GM23338 (cell line): ENCODE data around the gene ZNF22. TPM values are rescaled to one million over a fixed set of nuclear protein-coding genes. Genes with fewer than 3 reads are reported as not detected.

Experiments
- ATAC-seq: fragments of 200-7000 bp; cut with Tn5 transposase; 3 replicates; pipeline ENCODE4 v1.9.1; 2020
- DNase-seq: peaks from one replicate; pipeline ENCODE4 v3.0.0-alpha.2; 2015; ENCODE audit warnings: low spot score
- H2AFZ ChIP-seq: fragments of 200-600 bp; sonication (generic); 2 replicates; pipeline ENCODE4 v1.8.0; 2016; ENCODE audit warnings: antibody characterized with exemption, mild to moderate bottlenecking, moderate library complexity
- H3F3A ChIP-seq: fragments of 200-600 bp; sonication (generic); replicated peaks from 2 replicates; pipeline ENCODE4 v1.8.0; 2017; ENCODE audit warnings: antibody characterized with exemption, mixed run types, low read depth
- H3K27ac ChIP-seq: fragments of 200-600 bp; sonication (generic); 2 replicates; pipeline ENCODE4 v1.6.1; 2016; ENCODE audit warnings: low read depth
- H3K27me3 ChIP-seq: fragments of 200-600 bp; sonication (generic); 2 replicates; pipeline ENCODE4 v1.8.0; 2016; ENCODE audit warnings: mild to moderate bottlenecking, mixed run types, moderate library complexity; ENCODE audit not compliant: insufficient read depth
- H3K36me3 ChIP-seq: fragments of 200-600 bp; sonication (generic); 2 replicates; pipeline ENCODE4 v1.8.0; 2016; ENCODE audit warnings: mild to moderate bottlenecking; ENCODE audit not compliant: insufficient read depth
- H3K4me1 ChIP-seq: fragments of 200-600 bp; sonication (generic); 2 replicates; pipeline ENCODE4 v1.8.0; 2016; ENCODE audit warnings: mild to moderate bottlenecking, moderate library complexity; ENCODE audit not compliant: insufficient read depth
- H3K4me2 ChIP-seq: fragments of 200-600 bp; sonication (generic); 2 replicates; pipeline ENCODE4 v1.7.1; 2017; ENCODE audit warnings: mixed run types
- H3K4me3 ChIP-seq: fragments of 200-600 bp; sonication (generic); 2 replicates; pipeline ENCODE4 v1.6.1; 2016; ENCODE audit warnings: mixed run types
- H3K79me2 ChIP-seq: fragments of 200-600 bp; sonication (generic); replicated peaks from 2 replicates; pipeline ENCODE4 v1.8.0; 2017; ENCODE audit warnings: mild to moderate bottlenecking; ENCODE audit not compliant: insufficient read depth
- H3K9me2 ChIP-seq: fragments of 200-600 bp; sonication (generic); 2 replicates; pipeline ENCODE4 v1.8.0; 2017; ENCODE audit not compliant: insufficient read depth
- H4K20me1 ChIP-seq: fragments of 200-600 bp; sonication (generic); replicated peaks from 2 replicates; pipeline ENCODE4 v1.8.0; 2017; ENCODE audit warnings: mild to moderate bottlenecking; ENCODE audit not compliant: insufficient read depth
- H3K27ac Mint-ChIP-seq: 2 replicates; pipeline ENCODE4 v1.8.0; 2020; ENCODE audit warnings: inconsistent platforms, mild to moderate bottlenecking, moderate library complexity, mixed read lengths
- H3K27me3 Mint-ChIP-seq: 3 replicates; pipeline ENCODE4 v1.8.0; 2022; ENCODE audit warnings: low read depth, mild to moderate bottlenecking, moderate library complexity, mixed read lengths, inconsistent platforms; ENCODE audit not compliant: insufficient read depth, poor library complexity
- H3K36me3 Mint-ChIP-seq: 3 replicates; pipeline ENCODE4 v1.8.0; 2021; ENCODE audit warnings: low read depth, mild to moderate bottlenecking, inconsistent platforms, moderate library complexity, mixed read lengths
- H3K4me1 Mint-ChIP-seq: 3 replicates; pipeline ENCODE4 v1.8.0; 2020; ENCODE audit warnings: mild to moderate bottlenecking, inconsistent platforms, mixed read lengths
- H3K4me3 Mint-ChIP-seq: 3 replicates; pipeline ENCODE4 v1.8.0; 2021; ENCODE audit warnings: moderate library complexity, mild to moderate bottlenecking, inconsistent platforms, mixed read lengths
- H3K9me3 Mint-ChIP-seq: 3 replicates; pipeline ENCODE4 v1.8.0; 2020; ENCODE audit warnings: moderate library complexity, mild to moderate bottlenecking, inconsistent platforms, mixed read lengths
- CREB1 ChIP-seq: fragments of 250-450 bp; sonication (Bioruptor Pico); IDR thresholded peaks from 2 replicates; pipeline ENCODE4 v1.5.0; 2020; ENCODE audit warnings: low read depth, mild to moderate bottlenecking, moderate library complexity
- EZH2 ChIP-seq: fragments of 200-600 bp; sonication (generic); IDR thresholded peaks from one replicate; pipeline ENCODE4 v1.8.0; 2017; ENCODE audit warnings: antibody characterized with exemption, mild to moderate bottlenecking, low read depth; ENCODE audit not compliant: unreplicated experiment
- EZH2phosphoT487 ChIP-seq: fragments of 200-600 bp; sonication (generic); IDR thresholded peaks from one replicate; pipeline ENCODE4 v1.8.1; 2018; ENCODE audit warnings: antibody characterized with exemption; ENCODE audit not compliant: unreplicated experiment
- JUNB ChIP-seq: IDR thresholded peaks from one replicate; pipeline ENCODE4 v1.6.1; 2016; ENCODE audit warnings: antibody characterized with exemption; ENCODE audit not compliant: unreplicated experiment
- NANOG ChIP-seq: IDR thresholded peaks from 2 replicates; pipeline ENCODE4 v1.6.1; 2016; ENCODE audit warnings: antibody characterized with exemption, borderline replicate concordance
- POLR2AphosphoS5 ChIP-seq: IDR thresholded peaks from 2 replicates; pipeline ENCODE4 v1.6.1; 2016; ENCODE audit warnings: antibody characterized with exemption, low read depth
- STAT1 ChIP-seq: IDR thresholded peaks from one replicate; pipeline ENCODE4 v1.6.1; 2016; ENCODE audit warnings: antibody characterized with exemption; ENCODE audit not compliant: unreplicated experiment
- ZNF114 ChIP-seq: fragments of 250-450 bp; sonication (Bioruptor Pico); IDR thresholded peaks from 2 replicates; pipeline ENCODE4 v1.5.0; 2020; ENCODE audit warnings: mild to moderate bottlenecking, moderate library complexity
- ZNF331 ChIP-seq: fragments of 250-450 bp; sonication (Bioruptor Pico); IDR thresholded peaks from 2 replicates; pipeline ENCODE4 v1.5.0; 2020; ENCODE audit warnings: low read depth, mild to moderate bottlenecking, moderate library complexity
- polyA plus RNA-seq: library from polyadenylated mRNA; unstranded; fragments of >200 nt; fragmentation: Nextera tagmentation; extraction: Ambion mirVana; gene quantifications from 2 replicates; pipeline ENCODE4 v1.2.1, GENCODE V29; 2016
- total RNA-seq: library from RNA; depleted of rRNA; stranded (reverse); fragments of >200 nt; shearing (Covaris generic); gene quantifications from 2 replicates; pipeline ENCODE4 v1.2.3, GENCODE V29; 2014
- TF ChIP-seq, protein P1 (sequence below): IDR thresholded peaks from one replicate; pipeline ENCODE4 v1.6.1; 2018; ENCODE audit warnings: antibody characterized with exemption; ENCODE audit not compliant: unreplicated experiment
- TF ChIP-seq, protein P2 (sequence below), 2 experiments: fragments of 200-600 bp in 1 of 2; sonication (generic) in 1 of 2; conservative IDR thresholded peaks; 2 replicates each; pipeline versions ENCODE4 v1.5.1 to v1.6.1; 2016 to 2017; ENCODE audit warnings: antibody characterized with exemption in 2 of 2, low read depth in 2 of 2, mild to moderate bottlenecking in 2 of 2, moderate library complexity in 1 of 2
- TF ChIP-seq, protein P3 (sequence below): IDR thresholded peaks from 2 replicates; pipeline ENCODE4 v1.6.1; 2016; ENCODE audit warnings: antibody characterized with exemption
- TF ChIP-seq, protein P4 (sequence below): fragments of 250-450 bp; sonication (Bioruptor Pico); IDR thresholded peaks from 2 replicates; pipeline ENCODE4 v1.5.0; 2020; ENCODE audit warnings: mild to moderate bottlenecking, moderate library complexity

ZNF22 gene
- total and polyA plus RNA-seq, 2 experiments from 2014 or later = 40.5 to 81.8 TPM

DNA sequence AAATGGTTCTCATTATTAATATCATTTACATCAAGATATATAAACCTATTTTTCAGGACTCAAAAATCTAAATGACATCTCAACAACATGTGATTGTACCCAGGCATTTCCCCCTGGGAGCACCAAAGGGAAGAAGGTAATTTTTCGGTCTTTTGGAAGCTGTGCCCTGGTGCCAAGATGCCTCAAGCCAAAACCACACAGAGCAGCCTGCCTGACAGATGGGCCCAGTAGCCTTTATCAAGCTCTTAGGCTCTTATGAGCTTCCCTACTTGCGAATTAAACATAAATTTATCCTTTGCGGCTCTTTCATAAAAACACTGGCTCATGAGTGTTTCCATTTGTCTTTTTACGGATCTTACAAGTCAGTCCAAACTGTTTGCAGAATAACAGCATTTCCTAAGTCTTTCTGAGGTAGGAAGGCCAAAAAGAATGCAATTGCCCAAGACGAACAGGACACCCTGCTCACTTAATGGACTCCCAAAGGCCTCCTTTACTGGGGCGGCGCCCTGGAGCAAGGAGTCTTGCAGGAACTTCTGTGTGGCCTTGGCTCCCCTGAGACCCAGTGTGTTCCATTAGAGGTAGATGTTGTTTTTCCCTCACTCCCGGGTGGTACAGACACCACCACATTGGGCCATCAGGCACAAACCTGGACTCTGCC is 45.2 kb upstream of the ZNF22 start:
- Mint-ChIP-seq H3K36me3 (peaks cover 11% of the 10 kb centered on the region; the same call in 2 of the 3 replicates), H3K4me1 (peaks cover 28% of the 10 kb centered on the region), H3K27ac (no peak overlapping the region), H3K4me3 (no peak overlapping the region), H3K9me3 (no peaks in the 10 kb centered on the region; the same call in 2 of the 3 replicates), H3K27me3 (peaks cover 8% of the 10 kb centered on the region)
- H3K36me3 ChIP-seq = no peaks in the 10 kb centered on the region
- H3K27ac ChIP-seq = no peak overlapping the region
- TF ChIP-seq, protein P1, sequence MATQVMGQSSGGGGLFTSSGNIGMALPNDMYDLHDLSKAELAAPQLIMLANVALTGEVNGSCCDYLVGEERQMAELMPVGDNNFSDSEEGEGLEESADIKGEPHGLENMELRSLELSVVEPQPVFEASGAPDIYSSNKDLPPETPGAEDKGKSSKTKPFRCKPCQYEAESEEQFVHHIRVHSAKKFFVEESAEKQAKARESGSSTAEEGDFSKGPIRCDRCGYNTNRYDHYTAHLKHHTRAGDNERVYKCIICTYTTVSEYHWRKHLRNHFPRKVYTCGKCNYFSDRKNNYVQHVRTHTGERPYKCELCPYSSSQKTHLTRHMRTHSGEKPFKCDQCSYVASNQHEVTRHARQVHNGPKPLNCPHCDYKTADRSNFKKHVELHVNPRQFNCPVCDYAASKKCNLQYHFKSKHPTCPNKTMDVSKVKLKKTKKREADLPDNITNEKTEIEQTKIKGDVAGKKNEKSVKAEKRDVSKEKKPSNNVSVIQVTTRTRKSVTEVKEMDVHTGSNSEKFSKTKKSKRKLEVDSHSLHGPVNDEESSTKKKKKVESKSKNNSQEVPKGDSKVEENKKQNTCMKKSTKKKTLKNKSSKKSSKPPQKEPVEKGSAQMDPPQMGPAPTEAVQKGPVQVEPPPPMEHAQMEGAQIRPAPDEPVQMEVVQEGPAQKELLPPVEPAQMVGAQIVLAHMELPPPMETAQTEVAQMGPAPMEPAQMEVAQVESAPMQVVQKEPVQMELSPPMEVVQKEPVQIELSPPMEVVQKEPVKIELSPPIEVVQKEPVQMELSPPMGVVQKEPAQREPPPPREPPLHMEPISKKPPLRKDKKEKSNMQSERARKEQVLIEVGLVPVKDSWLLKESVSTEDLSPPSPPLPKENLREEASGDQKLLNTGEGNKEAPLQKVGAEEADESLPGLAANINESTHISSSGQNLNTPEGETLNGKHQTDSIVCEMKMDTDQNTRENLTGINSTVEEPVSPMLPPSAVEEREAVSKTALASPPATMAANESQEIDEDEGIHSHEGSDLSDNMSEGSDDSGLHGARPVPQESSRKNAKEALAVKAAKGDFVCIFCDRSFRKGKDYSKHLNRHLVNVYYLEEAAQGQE = no peak
- TF ChIP-seq ZNF331 (no peak), STAT1 (no peak), ZNF114 (CRISPR knock-in tag) (no peak), EZH2phosphoT487 (no peak), NANOG (no peak), JUNB (no peak), POLR2AphosphoS5 (no peak), EZH2 (no peak), CREB1 (CRISPR knock-in tag) (no peak)
- TF ChIP-seq, protein P2, sequence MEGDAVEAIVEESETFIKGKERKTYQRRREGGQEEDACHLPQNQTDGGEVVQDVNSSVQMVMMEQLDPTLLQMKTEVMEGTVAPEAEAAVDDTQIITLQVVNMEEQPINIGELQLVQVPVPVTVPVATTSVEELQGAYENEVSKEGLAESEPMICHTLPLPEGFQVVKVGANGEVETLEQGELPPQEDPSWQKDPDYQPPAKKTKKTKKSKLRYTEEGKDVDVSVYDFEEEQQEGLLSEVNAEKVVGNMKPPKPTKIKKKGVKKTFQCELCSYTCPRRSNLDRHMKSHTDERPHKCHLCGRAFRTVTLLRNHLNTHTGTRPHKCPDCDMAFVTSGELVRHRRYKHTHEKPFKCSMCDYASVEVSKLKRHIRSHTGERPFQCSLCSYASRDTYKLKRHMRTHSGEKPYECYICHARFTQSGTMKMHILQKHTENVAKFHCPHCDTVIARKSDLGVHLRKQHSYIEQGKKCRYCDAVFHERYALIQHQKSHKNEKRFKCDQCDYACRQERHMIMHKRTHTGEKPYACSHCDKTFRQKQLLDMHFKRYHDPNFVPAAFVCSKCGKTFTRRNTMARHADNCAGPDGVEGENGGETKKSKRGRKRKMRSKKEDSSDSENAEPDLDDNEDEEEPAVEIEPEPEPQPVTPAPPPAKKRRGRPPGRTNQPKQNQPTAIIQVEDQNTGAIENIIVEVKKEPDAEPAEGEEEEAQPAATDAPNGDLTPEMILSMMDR (conservative IDR thresholded peaks at IDR 0.05; ENCODE audit: low read depth in 2 of 2) = no peak
- TF ChIP-seq, protein P3, sequence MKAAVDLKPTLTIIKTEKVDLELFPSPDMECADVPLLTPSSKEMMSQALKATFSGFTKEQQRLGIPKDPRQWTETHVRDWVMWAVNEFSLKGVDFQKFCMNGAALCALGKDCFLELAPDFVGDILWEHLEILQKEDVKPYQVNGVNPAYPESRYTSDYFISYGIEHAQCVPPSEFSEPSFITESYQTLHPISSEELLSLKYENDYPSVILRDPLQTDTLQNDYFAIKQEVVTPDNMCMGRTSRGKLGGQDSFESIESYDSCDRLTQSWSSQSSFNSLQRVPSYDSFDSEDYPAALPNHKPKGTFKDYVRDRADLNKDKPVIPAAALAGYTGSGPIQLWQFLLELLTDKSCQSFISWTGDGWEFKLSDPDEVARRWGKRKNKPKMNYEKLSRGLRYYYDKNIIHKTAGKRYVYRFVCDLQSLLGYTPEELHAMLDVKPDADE = no peak
- TF ChIP-seq, protein P4, sequence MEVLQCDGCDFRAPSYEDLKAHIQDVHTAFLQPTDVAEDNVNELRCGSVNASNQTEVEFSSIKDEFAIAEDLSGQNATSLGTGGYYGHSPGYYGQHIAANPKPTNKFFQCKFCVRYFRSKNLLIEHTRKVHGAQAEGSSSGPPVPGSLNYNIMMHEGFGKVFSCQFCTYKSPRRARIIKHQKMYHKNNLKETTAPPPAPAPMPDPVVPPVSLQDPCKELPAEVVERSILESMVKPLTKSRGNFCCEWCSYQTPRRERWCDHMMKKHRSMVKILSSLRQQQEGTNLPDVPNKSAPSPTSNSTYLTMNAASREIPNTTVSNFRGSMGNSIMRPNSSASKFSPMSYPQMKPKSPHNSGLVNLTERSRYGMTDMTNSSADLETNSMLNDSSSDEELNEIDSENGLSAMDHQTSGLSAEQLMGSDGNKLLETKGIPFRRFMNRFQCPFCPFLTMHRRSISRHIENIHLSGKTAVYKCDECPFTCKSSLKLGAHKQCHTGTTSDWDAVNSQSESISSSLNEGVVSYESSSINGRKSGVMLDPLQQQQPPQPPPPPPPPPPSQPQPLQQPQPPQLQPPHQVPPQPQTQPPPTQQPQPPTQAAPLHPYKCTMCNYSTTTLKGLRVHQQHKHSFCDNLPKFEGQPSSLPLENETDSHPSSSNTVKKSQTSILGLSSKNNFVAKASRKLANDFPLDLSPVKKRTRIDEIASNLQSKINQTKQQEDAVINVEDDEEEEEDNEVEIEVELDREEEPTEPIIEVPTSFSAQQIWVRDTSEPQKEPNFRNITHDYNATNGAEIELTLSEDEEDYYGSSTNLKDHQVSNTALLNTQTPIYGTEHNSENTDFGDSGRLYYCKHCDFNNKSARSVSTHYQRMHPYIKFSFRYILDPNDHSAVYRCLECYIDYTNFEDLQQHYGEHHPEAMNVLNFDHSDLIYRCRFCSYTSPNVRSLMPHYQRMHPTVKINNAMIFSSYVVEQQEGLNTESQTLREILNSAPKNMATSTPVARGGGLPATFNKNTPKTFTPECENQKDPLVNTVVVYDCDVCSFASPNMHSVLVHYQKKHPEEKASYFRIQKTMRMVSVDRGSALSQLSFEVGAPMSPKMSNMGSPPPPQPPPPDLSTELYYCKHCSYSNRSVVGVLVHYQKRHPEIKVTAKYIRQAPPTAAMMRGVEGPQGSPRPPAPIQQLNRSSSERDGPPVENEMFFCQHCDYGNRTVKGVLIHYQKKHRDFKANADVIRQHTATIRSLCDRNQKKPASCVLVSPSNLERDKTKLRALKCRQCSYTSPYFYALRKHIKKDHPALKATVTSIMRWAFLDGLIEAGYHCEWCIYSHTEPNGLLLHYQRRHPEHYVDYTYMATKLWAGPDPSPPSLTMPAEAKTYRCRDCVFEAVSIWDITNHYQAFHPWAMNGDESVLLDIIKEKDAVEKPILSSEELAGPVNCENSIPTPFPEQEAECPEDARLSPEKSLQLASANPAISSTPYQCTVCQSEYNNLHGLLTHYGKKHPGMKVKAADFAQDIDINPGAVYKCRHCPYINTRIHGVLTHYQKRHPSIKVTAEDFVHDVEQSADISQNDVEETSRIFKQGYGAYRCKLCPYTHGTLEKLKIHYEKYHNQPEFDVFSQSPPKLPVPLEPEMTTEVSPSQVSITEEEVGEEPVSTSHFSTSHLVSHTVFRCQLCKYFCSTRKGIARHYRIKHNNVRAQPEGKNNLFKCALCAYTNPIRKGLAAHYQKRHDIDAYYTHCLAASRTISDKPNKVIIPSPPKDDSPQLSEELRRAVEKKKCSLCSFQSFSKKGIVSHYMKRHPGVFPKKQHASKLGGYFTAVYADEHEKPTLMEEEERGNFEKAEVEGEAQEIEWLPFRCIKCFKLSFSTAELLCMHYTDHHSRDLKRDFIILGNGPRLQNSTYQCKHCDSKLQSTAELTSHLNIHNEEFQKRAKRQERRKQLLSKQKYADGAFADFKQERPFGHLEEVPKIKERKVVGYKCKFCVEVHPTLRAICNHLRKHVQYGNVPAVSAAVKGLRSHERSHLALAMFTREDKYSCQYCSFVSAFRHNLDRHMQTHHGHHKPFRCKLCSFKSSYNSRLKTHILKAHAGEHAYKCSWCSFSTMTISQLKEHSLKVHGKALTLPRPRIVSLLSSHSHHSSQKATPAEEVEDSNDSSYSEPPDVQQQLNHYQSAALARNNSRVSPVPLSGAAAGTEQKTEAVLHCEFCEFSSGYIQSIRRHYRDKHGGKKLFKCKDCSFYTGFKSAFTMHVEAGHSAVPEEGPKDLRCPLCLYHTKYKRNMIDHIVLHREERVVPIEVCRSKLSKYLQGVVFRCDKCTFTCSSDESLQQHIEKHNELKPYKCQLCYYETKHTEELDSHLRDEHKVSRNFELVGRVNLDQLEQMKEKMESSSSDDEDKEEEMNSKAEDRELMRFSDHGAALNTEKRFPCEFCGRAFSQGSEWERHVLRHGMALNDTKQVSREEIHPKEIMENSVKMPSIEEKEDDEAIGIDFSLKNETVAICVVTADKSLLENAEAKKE (CRISPR knock-in tag) = no peak
- no peaks in the 10 kb centered on the region for H4K20me1 ChIP-seq
- no peak overlapping the region for H3K4me2 ChIP-seq
- DNase-seq (no peak), ATAC-seq (no peak)
- H2AFZ ChIP-seq = no peak overlapping the region
- H3K9me2 ChIP-seq = no peaks in the 10 kb centered on the region
- H3K4me1 ChIP-seq = peaks cover 27% of the 10 kb centered on the region
- H3F3A ChIP-seq = no peaks in the 10 kb centered on the region
- peaks cover 6% of the 10 kb centered on the region for H3K27me3 ChIP-seq
- H3K79me2 ChIP-seq = no peaks in the 10 kb centered on the region
- H3K4me3 ChIP-seq = no peak overlapping the region
